H9 (cell line): ENCODE measurements around the gene TMEM63B. TPM values are rescaled to one million over a fixed set of nuclear protein-coding genes. Genes with fewer than 3 reads are reported as not detected.

Experiments used
- DNase-seq: peaks from one replicate; pipeline ENCODE4 v3.0.0-alpha.2; 2017
- H2AFZ ChIP-seq: one replicate; pipeline ENCODE4 v1.6.1; 2013; ENCODE audit warnings: mild to moderate bottlenecking, low read length, control low read depth, moderate library complexity
- H2AK5ac ChIP-seq: 2 replicates; pipeline ENCODE4 v1.6.1; 2013; ENCODE audit warnings: low read length, control low read depth, mixed read lengths; ENCODE audit not compliant: insufficient read length
- H2BK120ac ChIP-seq: one replicate; pipeline ENCODE4 v1.6.1; 2013; ENCODE audit warnings: low read depth, mild to moderate bottlenecking, low read length, control low read depth, inconsistent platforms; ENCODE audit not compliant: poor library complexity, severe bottlenecking
- H2BK12ac ChIP-seq: 2 replicates; pipeline ENCODE4 v1.6.1; 2013; ENCODE audit warnings: low read length, control low read depth, mixed read lengths, low read depth; ENCODE audit not compliant: insufficient read length
- H2BK15ac ChIP-seq: 2 replicates; pipeline ENCODE4 v1.6.1; 2013; ENCODE audit warnings: low read depth, low read length, control low read depth
- H2BK20ac ChIP-seq: one replicate; pipeline ENCODE4 v1.6.1; 2013; ENCODE audit warnings: low read depth, mild to moderate bottlenecking, low read length, control low read depth, inconsistent platforms; ENCODE audit not compliant: poor library complexity, severe bottlenecking
- H2BK5ac ChIP-seq: 2 replicates; pipeline ENCODE4 v1.6.1; 2013; ENCODE audit warnings: low read length, control low read depth, mixed read lengths; ENCODE audit not compliant: insufficient read length
- H3K14ac ChIP-seq: 2 replicates; pipeline ENCODE4 v1.6.1; 2013; ENCODE audit warnings: low read length, control low read depth; ENCODE audit not compliant: insufficient read depth
- H3K18ac ChIP-seq: 2 replicates; pipeline ENCODE4 v1.6.1; 2013; ENCODE audit warnings: low read depth, mild to moderate bottlenecking, mixed read lengths, low read length, control low read depth; ENCODE audit not compliant: insufficient read length
- H3K23ac ChIP-seq: 2 replicates; pipeline ENCODE4 v1.6.1; 2013; ENCODE audit warnings: low read length, control low read depth, mixed read lengths, low read depth; ENCODE audit not compliant: insufficient read length
- H3K23me2 ChIP-seq: 2 replicates; pipeline ENCODE4 v1.6.1; 2013; ENCODE audit warnings: low read depth, mild to moderate bottlenecking, mixed read lengths, low read length, control low read depth; ENCODE audit not compliant: insufficient read length, poor library complexity, severe bottlenecking
- H3K27ac ChIP-seq: 2 replicates; pipeline ENCODE4 v1.5.1; 2013; ENCODE audit warnings: low read length, control low read depth, mixed read lengths, low read depth; ENCODE audit not compliant: insufficient read length
- H3K27me3 ChIP-seq: 2 replicates; pipeline ENCODE4 v1.6.1; 2013; ENCODE audit warnings: low read length, control low read depth, inconsistent platforms; ENCODE audit not compliant: insufficient read depth
- H3K4ac ChIP-seq: 2 replicates; pipeline ENCODE4 v1.6.1; 2013; ENCODE audit warnings: low read depth, mild to moderate bottlenecking, control low read depth, inconsistent platforms, low read length, moderate library complexity
- H3K4me1 ChIP-seq: 2 replicates; pipeline ENCODE4 v1.6.1; 2013; ENCODE audit warnings: low read length, control low read depth, inconsistent platforms; ENCODE audit not compliant: insufficient read depth
- H3K4me2 ChIP-seq: 2 replicates; pipeline ENCODE4 v1.6.1; 2013; ENCODE audit warnings: low read length, control low read depth, mixed read lengths; ENCODE audit not compliant: insufficient read length, insufficient read depth
- H3K56ac ChIP-seq: 2 replicates; pipeline ENCODE4 v1.6.1; 2013; ENCODE audit warnings: low read depth, mild to moderate bottlenecking, mixed read lengths, low read length, control low read depth; ENCODE audit not compliant: insufficient read length
- H3K79me1 ChIP-seq: 2 replicates; pipeline ENCODE4 v1.6.1; 2013; ENCODE audit warnings: low read depth, mild to moderate bottlenecking, moderate library complexity, low read length, control low read depth, inconsistent platforms; ENCODE audit not compliant: insufficient read depth, poor library complexity, severe bottlenecking
- H3K79me2 ChIP-seq: 2 replicates; pipeline ENCODE4 v1.6.1; 2013; ENCODE audit warnings: low read length, control low read depth, inconsistent platforms; ENCODE audit not compliant: insufficient read depth
- H3K9ac ChIP-seq: 2 replicates; pipeline ENCODE4 v1.6.1; 2013; ENCODE audit warnings: low read length, control low read depth, mixed read lengths; ENCODE audit not compliant: insufficient read length; ENCODE audit errors: extremely low read depth
- H3K9me3 ChIP-seq: one replicate; pipeline ENCODE4 v1.6.1; 2013; ENCODE audit warnings: low read depth, low read length, inconsistent platforms; ENCODE audit not compliant: control insufficient read depth
- H3T11ph ChIP-seq: one replicate; pipeline ENCODE4 v1.6.1; 2013; ENCODE audit warnings: mild to moderate bottlenecking, low read length, control low read depth, inconsistent platforms
- H4K20me1 ChIP-seq: one replicate; pipeline ENCODE4 v1.6.1; 2013; ENCODE audit not compliant: control insufficient read depth, insufficient read length, insufficient read depth
- H4K5ac ChIP-seq: 2 replicates; pipeline ENCODE4 v1.6.1; 2013; ENCODE audit warnings: low read depth, mild to moderate bottlenecking, mixed read lengths, low read length, control low read depth; ENCODE audit not compliant: insufficient read length
- H4K8ac ChIP-seq: replicated peaks from 2 replicates; pipeline ENCODE4 v1.6.1; 2013; ENCODE audit warnings: low read length, control low read depth, mixed read lengths, low read depth; ENCODE audit not compliant: insufficient read length
- H4K91ac ChIP-seq: 2 replicates; pipeline ENCODE4 v1.6.1; 2013; ENCODE audit warnings: low read depth, mild to moderate bottlenecking, moderate library complexity, mixed read lengths, low read length, control low read depth; ENCODE audit not compliant: insufficient read length
- H3K27ac Mint-ChIP-seq, 3 experiments: 2 replicates in 2 of 3; 3 replicates in 1 of 3; pipeline ENCODE4 v1.8.0; 2020 to 2021; ENCODE audit warnings: mixed read lengths in 3 of 3, mild to moderate bottlenecking in 1 of 3, moderate library complexity in 1 of 3
- H3K27me3 Mint-ChIP-seq: 2 replicates; pipeline ENCODE4 v1.8.0; 2021; ENCODE audit warnings: low read depth, mild to moderate bottlenecking, moderate library complexity, mixed read lengths
- H3K36me3 Mint-ChIP-seq, 3 experiments: 2 replicates in 2 of 3; 3 replicates in 1 of 3; pipeline ENCODE4 v1.8.0; 2020 to 2021; ENCODE audit warnings: low read depth in 3 of 3, mixed read lengths in 3 of 3; ENCODE audit not compliant: insufficient read depth in 1 of 3
- H3K4me1 Mint-ChIP-seq, 2 experiments: 2 replicates each; pipeline ENCODE4 v1.8.0; 2020; ENCODE audit warnings: mixed read lengths in 2 of 2
- H3K4me3 Mint-ChIP-seq, 2 experiments: 2 replicates in 1 of 2; 3 replicates in 1 of 2; pipeline ENCODE4 v1.8.0; 2020 to 2021; ENCODE audit warnings: mild to moderate bottlenecking in 2 of 2, mixed read lengths in 2 of 2, moderate library complexity in 1 of 2
- H3K9me3 Mint-ChIP-seq, 2 experiments: 2 replicates in 1 of 2; 3 replicates in 1 of 2; pipeline ENCODE4 v1.8.0; 2020; ENCODE audit warnings: mild to moderate bottlenecking in 2 of 2, mixed read lengths in 2 of 2, moderate library complexity in 1 of 2
- WGBS: extraction: QIAGEN DNeasy Blood & Tissue Kit; methylation state at CpG from one replicate; pipeline ENCODE4 v1.1.7; 2013; ENCODE audit warnings: missing lambda C conversion rate, low lambda C conversion rate, mixed read lengths; ENCODE audit not compliant: insufficient read length; ENCODE audit errors: extremely low coverage; 5-methylcytosine and 5-hydroxymethylcytosine counted together
- total RNA-seq: library from RNA; stranded (reverse); gene quantifications from 2 replicates; pipeline ENCODE4 v1.2.1, GENCODE V29; 2021
- TF ChIP-seq, protein P1 (sequence below): fragments of 200-600 bp; sonication (generic); conservative IDR thresholded peaks from 3 replicates; pipeline ENCODE4 v1.8.0; 2021; ENCODE audit warnings: antibody characterized with exemption, mild to moderate bottlenecking

Gene TMEM63B
- total RNA-seq, 1 experiment from 2014 or later = 56.3 TPM

- H3K18ac ChIP-seq = no peak overlapping the region
- H2BK15ac ChIP-seq = no peak overlapping the region
- no peak overlapping the region for H2BK12ac ChIP-seq
- peaks cover 2% of the 10 kb centered on the region; the same call in 1 of the 2 replicates for H3K4me1 ChIP-seq
- no peak overlapping the region for H2BK5ac ChIP-seq
- Mint-ChIP-seq H3K36me3 (no peaks in the 10 kb centered on the region; a peak in 1 of 7 replicates), H3K27me3 (peaks cover 1% of the 10 kb centered on the region), H3K4me1 (peaks cover 10 to 19% of the 10 kb centered on the region in 2 experiments), H3K9me3 (no peaks in the 10 kb centered on the region), H3K27ac (no peak overlapping the region), H3K4me3 (no peak overlapping the region)
- H2AK5ac ChIP-seq = no peak overlapping the region
- DNase-seq = no peak
- no peak overlapping the region for H4K8ac ChIP-seq
- no peak overlapping the region for H3K23ac ChIP-seq
- no peak overlapping the region for H3K4me2 ChIP-seq
- H3T11ph ChIP-seq = no peak overlapping the region
- no peaks in the 10 kb centered on the region for H3K23me2 ChIP-seq
- no peaks in the 10 kb centered on the region for H3K79me2 ChIP-seq
- no peak overlapping the region for H4K91ac ChIP-seq
- H3K4ac ChIP-seq = no peak overlapping the region
- no peak overlapping the region; the same call in 1 of the 2 replicates for H3K14ac ChIP-seq
- no peak overlapping the region for H4K5ac ChIP-seq
- peaks cover 3% of the 10 kb centered on the region for H4K20me1 ChIP-seq
- H3K27me3 ChIP-seq = no peaks in the 10 kb centered on the region
- no CpG with 5 or more reads among the region's 15 CpGs for WGBS
- no peaks in the 10 kb centered on the region for H3K79me1 ChIP-seq
- no peak overlapping the region for H3K27ac ChIP-seq
- no peak overlapping the region for H3K56ac ChIP-seq
- TF ChIP-seq, protein P1, sequence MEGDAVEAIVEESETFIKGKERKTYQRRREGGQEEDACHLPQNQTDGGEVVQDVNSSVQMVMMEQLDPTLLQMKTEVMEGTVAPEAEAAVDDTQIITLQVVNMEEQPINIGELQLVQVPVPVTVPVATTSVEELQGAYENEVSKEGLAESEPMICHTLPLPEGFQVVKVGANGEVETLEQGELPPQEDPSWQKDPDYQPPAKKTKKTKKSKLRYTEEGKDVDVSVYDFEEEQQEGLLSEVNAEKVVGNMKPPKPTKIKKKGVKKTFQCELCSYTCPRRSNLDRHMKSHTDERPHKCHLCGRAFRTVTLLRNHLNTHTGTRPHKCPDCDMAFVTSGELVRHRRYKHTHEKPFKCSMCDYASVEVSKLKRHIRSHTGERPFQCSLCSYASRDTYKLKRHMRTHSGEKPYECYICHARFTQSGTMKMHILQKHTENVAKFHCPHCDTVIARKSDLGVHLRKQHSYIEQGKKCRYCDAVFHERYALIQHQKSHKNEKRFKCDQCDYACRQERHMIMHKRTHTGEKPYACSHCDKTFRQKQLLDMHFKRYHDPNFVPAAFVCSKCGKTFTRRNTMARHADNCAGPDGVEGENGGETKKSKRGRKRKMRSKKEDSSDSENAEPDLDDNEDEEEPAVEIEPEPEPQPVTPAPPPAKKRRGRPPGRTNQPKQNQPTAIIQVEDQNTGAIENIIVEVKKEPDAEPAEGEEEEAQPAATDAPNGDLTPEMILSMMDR = no peak
- no peak overlapping the region for H2AFZ ChIP-seq
- H3K9ac ChIP-seq = no peak overlapping the region
- no peaks in the 10 kb centered on the region for H3K9me3 ChIP-seq
- no peak overlapping the region for H2BK20ac ChIP-seq
- no peak overlapping the region for H2BK120ac ChIP-seq
Observed at GRCh38 chr6:44176130-44176761, 48.9 kb downstream of the TMEM63B start.
